ENCODE data around the gene ERP27.

GRCh38 chr12:14986449-14986848 is 48.1 kb upstream of the ERP27 start:
- TF ChIP-seq CTCF (conservative IDR thresholded peaks at IDR 0.05 in 1 of 2, IDR thresholded peaks at IDR 0.05 in 1 of 2; ENCODE audit: low read depth in 1 of 2, low read length in 2 of 2) (no peak), EZH2 (IDR thresholded peaks at IDR 0.05; ENCODE audit: low read length, missing control alignments) (no peak)

Measured in fibroblast of lung (primary cell).